HG03095 (cell line): ENCODE measurements around the gene ARMH4.

ENCODE experiments used
- ATAC-seq: cut with Tn5 transposase; IDR thresholded peaks from one replicate; pipeline ENCODE4 v1.9.1; 2021; ENCODE audit warnings: moderate library complexity; ENCODE audit not compliant: unreplicated experiment

The ARMH4 gene

GRCh38 chr14:58104808-58105207 lies 47.2 kb downstream of the ARMH4 start:
- no peak for ATAC-seq

- ATAC-seq: no peak
These were observed 51.2 kb downstream of the ARMH4 start for GRCh38 chr14:58100735-58101368.

GRCh38 chr14:58099682-58100081 lies 52.3 kb downstream of the ARMH4 start:
- ATAC-seq: no peak

- no peak for ATAC-seq
These were observed 53.5 kb downstream of the ARMH4 start for GRCh38 chr14:58098507-58098906.

GRCh38 chr14:58096731-58097130 lies 55.3 kb downstream of the ARMH4 start:
- no peak for ATAC-seq

- no peak for ATAC-seq
These were observed 60.0 kb downstream of the ARMH4 start for GRCh38 chr14:58091883-58092630.

- ATAC-seq: no peak
These were observed 62.4 kb downstream of the ARMH4 start for GRCh38 chr14:58089612-58090011.

- ATAC-seq: no peak
These were observed 63.1 kb downstream of the ARMH4 start for GRCh38 chr14:58088961-58089360.

GRCh38 chr14:58085877-58086276 lies 66.1 kb downstream of the ARMH4 start:
- ATAC-seq: no peak

GRCh38 chr14:58082491-58083098 lies 69.4 kb downstream of the ARMH4 start:
- no peak for ATAC-seq

GRCh38 chr14:58082011-58082410 lies 70.0 kb downstream of the ARMH4 start:
- ATAC-seq: no peak

GRCh38 chr14:58078471-58078870 lies 73.5 kb downstream of the ARMH4 start:
- no peak for ATAC-seq

GRCh38 chr14:58078068-58078467 lies 73.9 kb downstream of the ARMH4 start:
- ATAC-seq: no peak

- ATAC-seq: no peak
These were observed 74.4 kb downstream of the ARMH4 start for GRCh38 chr14:58077621-58078020.

- no peak for ATAC-seq
These were observed 78.5 kb downstream of the ARMH4 start for GRCh38 chr14:58073516-58073915.

GRCh38 chr14:58072288-58073071 lies 79.5 kb downstream of the ARMH4 start:
- ATAC-seq: peak; percentile 75

- ATAC-seq: no peak
These were observed 80.7 kb downstream of the ARMH4 start for GRCh38 chr14:58071341-58071740.

GRCh38 chr14:58068306-58068705 lies 83.7 kb downstream of the ARMH4 start:
- no peak for ATAC-seq

- ATAC-seq: no peak
These were observed 85.9 kb downstream of the ARMH4 start for GRCh38 chr14:58066115-58066514.

- no peak for ATAC-seq
These were observed 90.4 kb downstream of the ARMH4 start for GRCh38 chr14:58061581-58061980.

GRCh38 chr14:58060898-58061297 lies 91.1 kb downstream of the ARMH4 start:
- no peak for ATAC-seq
